Suppressor macrophage treated with lipopolysaccharide for 4 hours (primary cell): ENCODE measurements around the gene ANXA6.
A peak's percentile ranks its signal among the peaks of the same experiment; 100 is the strongest.
"Not testable (repeated sequence)": the region's sequence is repeated elsewhere in the genome, so short reads cannot be mapped to it uniquely, and the experiment has no call there.

Experiments used
- DNase-seq: peaks from one replicate; pipeline ENCODE4 v3.0.0-alpha.2; 2020

Gene ANXA6

GRCh38 chr5:151180291-151180690 lies 22.7 kb upstream of the ANXA6 start:
- DNase-seq = no peak

GRCh38 chr5:151179489-151179840 lies 21.9 kb upstream of the ANXA6 start:
- no peak for DNase-seq

- no peak for DNase-seq
Observed at GRCh38 chr5:151178777-151179488, 21.4 kb upstream of the ANXA6 start.

DNA sequence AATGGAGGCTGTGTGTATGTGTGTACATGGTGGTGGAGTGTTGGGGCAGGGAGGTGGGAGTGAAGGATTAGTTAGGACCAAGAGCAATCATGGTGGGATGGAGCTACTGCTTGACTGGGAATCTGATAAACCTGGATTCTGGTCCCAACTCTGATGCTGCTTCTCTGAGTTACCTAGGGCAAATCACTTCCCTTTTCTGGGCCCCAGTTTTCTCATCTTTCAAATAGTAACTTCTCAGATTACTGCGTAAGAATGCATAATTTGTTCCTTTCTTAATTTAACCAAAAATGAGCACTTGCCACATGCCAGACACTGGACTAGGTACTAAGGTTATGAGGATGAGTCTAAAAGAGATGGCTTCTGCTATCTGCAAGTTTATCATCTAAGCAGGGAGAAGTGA lies 20.8 kb upstream of the ANXA6 start:
- DNase-seq = no peak

GRCh38 chr5:151176268-151176667 lies 18.7 kb upstream of the ANXA6 start:
- DNase-seq = not testable (repeated sequence)

DNA sequence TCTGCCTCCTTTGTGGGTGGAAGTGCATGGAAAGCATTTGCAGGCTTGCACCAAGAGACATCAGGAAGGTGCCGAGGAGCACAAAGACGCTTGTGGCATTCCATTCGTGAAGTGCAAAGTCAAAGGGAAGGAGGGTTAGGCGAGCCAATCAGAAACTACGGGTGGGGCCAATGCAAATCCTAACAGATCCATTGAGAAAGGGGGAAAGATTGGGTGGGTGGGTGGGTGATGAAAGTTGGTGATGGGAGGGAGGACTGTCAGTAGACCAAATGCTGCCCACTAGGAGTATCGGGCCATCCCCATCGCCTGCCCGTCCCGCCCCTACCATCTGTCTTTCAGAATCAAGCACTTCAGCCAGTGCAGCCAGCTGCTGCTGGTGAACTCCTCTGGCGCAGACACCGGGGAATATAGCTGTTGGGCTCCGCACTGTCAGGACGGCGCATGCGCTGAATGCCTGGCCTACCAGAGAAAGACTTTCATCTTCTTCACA lies 17.1 kb upstream of the ANXA6 start:
- no peak for DNase-seq

DNA sequence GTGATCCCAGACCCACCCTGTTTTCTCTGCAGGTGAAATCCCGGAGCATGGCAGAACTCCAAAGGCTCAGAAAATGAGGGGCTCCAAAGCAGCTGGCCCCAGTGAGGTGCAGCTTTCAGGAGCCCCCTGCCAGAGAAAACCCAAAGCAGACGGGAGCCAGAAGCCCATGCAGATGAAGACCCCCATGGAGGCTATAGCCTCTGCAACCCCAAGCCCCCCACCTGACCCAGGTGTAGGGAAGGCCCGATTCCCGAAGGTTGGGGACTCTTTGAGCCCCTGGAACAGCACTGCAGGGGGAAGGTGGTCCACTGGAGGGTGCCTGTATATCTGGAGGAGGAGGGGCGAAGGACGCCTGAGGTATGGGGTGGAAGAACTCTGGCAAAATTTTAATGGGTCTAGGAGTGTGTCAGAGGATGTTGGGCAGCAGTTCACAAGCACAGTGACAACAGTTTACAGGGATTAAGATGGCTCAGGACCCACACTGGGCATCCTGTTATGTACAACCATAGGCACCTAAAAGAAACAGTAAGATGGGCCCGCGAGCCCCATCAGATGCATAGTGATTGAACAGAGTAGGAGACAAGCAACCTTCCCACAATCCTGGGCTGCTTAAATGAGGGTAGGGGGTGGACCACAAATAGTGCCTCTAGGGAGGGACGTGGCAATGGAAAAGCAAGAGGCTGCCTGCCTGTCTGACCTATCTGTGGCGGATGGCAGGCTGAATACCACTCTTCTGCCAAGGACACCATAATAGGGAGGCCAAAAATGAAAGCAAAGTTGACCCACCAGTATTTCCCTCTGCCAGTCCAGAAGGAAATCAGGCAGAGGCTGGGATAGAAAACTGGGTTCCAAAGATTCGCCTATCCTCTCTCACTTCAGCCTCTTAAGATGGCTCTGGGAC lies 16.4 kb upstream of the ANXA6 start:
- DNase-seq = no peak

- DNase-seq = peak; percentile 35
Observed at GRCh38 chr5:151171529-151171928, 13.9 kb upstream of the ANXA6 start.

DNA sequence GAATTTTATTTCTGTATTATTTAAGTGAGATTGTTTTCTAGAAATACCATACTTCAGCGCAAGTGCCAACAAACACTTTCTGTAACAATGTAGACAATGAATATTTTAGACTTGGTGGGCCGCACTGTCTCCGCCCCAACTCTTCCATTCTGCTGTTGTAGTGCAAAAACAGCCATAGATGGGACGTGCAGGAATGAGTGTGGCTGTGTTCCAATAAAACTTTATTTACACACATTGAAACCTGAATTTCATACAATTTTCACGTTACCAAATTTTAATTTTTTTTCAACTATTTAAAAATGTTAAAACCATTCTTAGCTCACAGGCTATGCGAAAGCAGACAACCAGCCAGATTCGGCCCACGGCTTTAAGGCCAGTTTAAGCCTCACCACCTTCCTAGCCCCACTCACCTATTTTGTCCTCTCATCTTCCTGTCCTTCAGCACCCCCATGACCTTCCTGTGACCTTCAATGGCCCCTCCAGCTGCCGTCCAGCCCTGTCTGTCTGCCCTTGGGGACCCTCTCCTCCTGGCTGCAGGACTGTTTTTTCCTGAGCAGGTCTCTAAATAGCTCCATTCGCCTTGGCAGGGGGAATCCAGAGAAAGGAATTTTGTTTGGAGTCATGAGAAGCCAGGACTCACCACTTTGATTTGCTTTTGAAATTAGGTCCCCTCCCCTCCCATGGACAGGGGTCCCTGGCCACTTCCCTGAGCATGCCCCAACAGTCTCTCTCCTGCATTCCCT lies 11.2 kb upstream of the ANXA6 start:
- DNase-seq = no peak

DNA sequence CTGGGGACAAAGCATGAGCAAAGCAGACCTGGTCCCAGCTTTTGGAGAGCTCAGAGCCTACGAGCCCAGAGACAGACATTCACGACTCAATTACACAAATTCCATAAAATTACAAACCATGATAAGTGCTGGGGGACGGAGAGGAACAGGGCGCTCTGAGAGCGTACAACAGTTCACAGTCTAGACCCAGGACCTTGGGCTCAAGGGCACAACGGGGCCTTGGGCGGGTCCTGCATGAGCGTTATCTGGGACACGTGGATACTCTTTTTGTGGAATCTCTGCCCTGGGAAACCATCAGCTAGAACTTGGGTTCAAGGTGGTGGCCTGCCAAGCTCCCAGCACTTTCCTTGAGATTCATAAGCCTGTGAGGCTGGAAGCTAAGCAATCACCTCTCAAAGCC lies 9.4 kb upstream of the ANXA6 start:
- DNase-seq = no peak

DNA sequence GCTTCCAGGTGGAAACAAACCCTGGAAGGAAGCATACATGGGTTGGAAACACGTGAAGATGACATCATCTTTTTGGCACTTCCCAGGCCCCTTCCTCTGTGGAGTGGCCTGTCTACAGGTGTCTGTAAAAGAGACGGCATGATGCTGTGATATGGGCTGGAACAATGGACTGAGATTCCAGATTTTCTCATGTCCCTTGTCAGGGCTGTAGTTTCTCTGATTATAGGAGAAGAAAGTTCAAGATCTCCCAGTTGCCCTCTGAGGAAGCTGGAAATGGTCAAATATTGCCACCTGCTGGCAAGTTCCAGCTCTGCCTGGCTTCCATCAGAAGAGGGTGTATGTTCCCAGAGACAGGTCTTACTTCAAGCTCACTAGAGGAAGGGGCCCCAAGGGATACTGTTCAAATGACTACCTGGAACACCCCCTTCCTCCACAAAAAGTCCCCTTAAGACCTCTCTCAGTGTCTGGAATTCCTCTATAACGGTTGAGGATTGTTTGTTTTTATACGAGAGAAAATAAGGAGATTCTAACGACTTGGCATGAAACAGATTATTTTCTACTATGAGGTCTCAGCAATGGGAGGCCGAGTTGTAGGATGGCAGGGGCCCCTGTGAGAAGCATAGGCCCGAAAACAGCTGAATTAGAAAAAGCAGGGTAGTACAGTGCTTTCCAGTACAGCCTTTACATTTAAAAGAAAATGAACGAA lies 7.3 kb upstream of the ANXA6 start:
- peak; percentile 86 for DNase-seq

GRCh38 chr5:151162776-151163175 lies 5.2 kb upstream of the ANXA6 start:
- no peak for DNase-seq

DNA sequence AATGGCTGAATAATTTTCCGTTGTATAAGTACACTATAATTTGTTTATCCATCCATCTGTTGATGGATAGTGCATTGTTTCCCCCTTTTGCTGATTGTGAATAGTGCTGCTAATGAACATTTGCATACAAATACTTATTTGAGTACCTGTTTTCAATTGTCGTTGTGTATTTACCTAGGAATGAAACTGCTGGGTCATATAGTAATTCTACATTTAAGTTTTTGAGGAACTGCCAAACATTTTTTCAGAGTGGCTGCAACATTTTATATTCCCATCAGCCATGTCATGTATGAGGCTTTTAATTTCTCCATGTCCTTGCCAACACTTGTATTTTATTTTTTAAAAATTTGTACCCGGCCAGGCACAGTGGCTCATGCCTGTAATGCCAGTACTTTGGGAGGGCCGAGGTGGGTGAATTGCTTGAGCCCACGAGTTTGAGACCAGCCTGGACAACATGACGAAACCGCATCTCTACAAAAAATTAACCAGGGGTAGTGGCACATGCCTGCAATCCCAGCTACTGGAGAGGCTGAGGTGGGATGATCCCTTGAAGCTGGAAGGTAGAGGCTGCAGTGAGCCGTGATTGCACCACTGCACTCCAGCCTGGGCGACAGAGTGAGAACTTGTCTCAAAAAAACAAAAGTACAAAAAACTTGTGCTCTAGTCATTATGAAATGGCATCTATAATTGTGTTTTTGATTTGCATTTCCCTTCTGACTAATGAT lies 2.2 kb upstream of the ANXA6 start:
- no peak for DNase-seq

DNA sequence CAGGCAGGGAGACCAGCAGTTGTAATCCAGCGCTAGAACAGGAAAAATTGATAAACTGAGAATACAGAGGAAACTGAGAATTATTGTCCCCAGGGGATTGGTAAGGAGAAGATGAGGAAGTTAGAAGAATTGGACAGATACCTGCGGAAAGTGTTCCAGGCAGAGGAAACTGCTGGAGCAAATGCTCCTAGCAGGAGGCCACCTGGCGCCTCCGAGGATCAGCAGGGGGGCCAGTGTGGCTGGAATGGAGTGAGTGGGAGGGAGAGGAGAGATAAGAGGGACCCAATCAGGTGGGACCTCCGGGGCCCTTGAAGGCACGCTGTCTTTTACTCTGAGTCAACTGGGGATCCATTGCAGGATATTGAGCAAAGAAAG lies 695 bp upstream of the ANXA6 start:
- DNase-seq = no peak

DNA sequence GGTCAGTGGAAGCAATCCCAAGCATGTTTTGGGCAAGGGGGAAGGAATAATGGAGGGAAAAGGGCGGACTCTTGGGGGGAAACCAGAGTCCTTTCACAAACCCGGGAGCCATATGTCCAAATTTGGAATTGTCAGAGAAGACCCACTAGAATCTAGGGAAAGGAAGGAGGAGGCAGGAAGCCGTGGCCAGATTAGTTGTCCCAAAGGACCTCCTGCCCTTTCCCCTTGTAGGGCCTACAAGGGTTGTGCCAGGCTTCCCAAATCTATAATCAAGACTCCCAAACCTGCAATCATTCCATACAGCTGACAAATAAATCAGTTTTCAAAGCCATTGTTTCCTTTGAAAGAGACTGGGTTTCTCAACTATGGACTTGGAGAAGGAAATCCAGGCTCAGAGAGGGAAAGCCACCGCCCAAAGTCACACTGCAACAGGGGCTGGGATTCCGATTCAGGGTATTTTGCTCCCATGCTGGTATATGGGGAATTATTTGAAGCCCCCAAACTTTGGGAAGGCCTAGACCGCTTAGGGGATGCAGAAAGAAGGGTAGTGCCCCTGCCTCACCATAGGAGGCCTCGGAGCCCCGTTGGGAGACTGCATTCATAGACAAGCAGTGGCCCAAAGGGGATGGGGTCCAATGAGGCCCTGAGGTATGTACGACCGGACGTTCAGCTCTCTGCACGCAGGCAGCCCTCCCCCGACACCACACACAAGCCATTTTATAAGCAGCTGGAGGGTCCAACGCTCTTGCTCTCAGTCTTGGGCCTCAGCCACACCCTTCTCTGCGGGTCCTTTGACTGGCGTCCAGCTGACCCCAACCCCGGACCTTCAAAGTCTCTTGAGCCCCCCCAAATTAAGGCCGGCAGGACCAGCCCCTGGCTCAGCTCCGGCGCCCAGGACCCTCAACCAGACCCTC lies 815 bp downstream of the ANXA6 start:
- no peak for DNase-seq

DNA sequence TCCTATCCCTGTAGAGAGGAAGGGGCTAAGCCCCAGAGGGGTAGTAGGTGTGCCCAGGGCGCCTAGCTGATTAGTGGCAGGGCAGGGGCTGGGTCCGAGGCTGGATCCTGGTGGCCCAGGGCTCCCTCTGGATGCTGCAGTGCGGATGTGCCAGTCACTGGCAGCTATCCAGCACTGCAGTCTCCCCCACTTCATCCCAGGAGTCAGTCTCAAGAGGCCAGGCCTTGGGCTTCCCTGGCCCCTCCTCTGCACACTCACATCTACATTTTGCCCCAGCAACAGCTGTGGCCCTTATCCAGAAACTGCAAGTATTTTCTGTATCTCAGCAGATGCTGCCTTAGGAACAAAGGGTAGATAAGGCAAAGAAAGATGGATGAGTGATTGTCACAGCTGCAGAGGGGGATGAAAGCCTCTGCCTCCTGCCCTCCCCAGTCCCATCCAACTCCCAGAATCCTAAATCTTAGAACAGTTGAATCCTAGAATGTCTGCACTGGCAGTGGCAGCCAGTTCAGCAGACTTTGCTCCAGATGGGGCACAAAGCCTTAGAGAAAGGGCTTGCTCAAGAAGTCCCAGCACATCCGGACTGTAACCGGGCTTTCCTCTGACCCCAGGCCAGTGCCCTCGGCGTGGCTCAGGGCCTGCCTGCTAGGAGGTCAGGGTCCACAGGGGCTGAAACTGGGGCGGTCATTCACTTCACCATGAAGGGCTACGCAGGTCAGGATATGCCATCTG lies 1.6 kb downstream of the ANXA6 start:
- DNase-seq = peak; percentile 20

GRCh38 chr5:151154931-151155774 lies 2.4 kb downstream of the ANXA6 start:
- DNase-seq = peak; percentile 38

GRCh38 chr5:151153766-151154272 lies 3.8 kb downstream of the ANXA6 start:
- peak; percentile 26 for DNase-seq

- no peak for DNase-seq
Observed at GRCh38 chr5:151153300-151153699, 4.3 kb downstream of the ANXA6 start.
